Heart left ventricle (tissue), 16 donors: ENCODE results near the gene CCDC8. TPM values are rescaled to one million over a fixed set of nuclear protein-coding genes. Genes with fewer than 3 reads are reported as not detected.

ENCODE experiments used
- ATAC-seq, 4 donors: fragments of 200-7000 bp; cut with Tn5 transposase; one replicate each; pipeline ENCODE4 v1.9.1; 2020 to 2022; ENCODE audit warnings: moderate library complexity in 4 of 4, mild to moderate bottlenecking in 3 of 4, moderate number of reproducible peaks in 1 of 4
- DNase-seq, 5 donors: peaks; one replicate each; pipeline ENCODE4 v3.0.0-alpha.2; 2020
- H3K27ac ChIP-seq, 12 donors: fragments of 200-600 bp; sonication (generic) in 4 of 12; one replicate each; pipeline versions ENCODE4 v1.5.0 to v1.8.0; 2016 to 2022; ENCODE audit warnings: mild to moderate bottlenecking in 2 of 12
- H3K27me3 ChIP-seq, 9 donors: fragments of 200-600 bp; sonication (generic) in 2 of 9; one replicate each; pipeline versions ENCODE4 v1.5.1 to v1.8.0; 2016 to 2022; ENCODE audit warnings: mild to moderate bottlenecking in 3 of 9
- H3K36me3 ChIP-seq, 9 donors: fragments of 200-600 bp; sonication (generic) in 2 of 9; one replicate each; pipeline versions ENCODE4 v1.5.0 to v1.8.0; 2018 to 2022; ENCODE audit warnings: mild to moderate bottlenecking in 2 of 9
- H3K4me1 ChIP-seq, 12 donors: fragments of 200-600 bp; sonication (generic) in 4 of 12; one replicate each; pipeline versions ENCODE4 v1.5.0 to v1.8.0; 2016 to 2022; ENCODE audit warnings: mild to moderate bottlenecking in 3 of 12
- H3K4me3 ChIP-seq, 12 donors: fragments of 200-600 bp; sonication (generic) in 4 of 12; one replicate each; pipeline versions ENCODE4 v1.5.0 to v1.8.0; 2017 to 2022; ENCODE audit warnings: mild to moderate bottlenecking in 9 of 12, moderate library complexity in 4 of 12
- H3K9me3 ChIP-seq, 12 donors: fragments of 200-600 bp; sonication (generic) in 4 of 12; one replicate each; pipeline versions ENCODE4 v1.5.0 to v1.8.0; 2016 to 2022; ENCODE audit warnings: mild to moderate bottlenecking in 1 of 12
- CTCF ChIP-seq, 12 donors: fragments of 200-600 bp; sonication (generic) in 4 of 12; IDR thresholded peaks; one replicate each; pipeline versions ENCODE4 v1.5.0 to v1.8.0; 2018 to 2022; ENCODE audit warnings: antibody characterized with exemption in 12 of 12, mild to moderate bottlenecking in 5 of 12
- POLR2A ChIP-seq, 2 donors: fragments of 450-650 bp; IDR thresholded peaks; one replicate each; pipeline ENCODE4 v1.6.1; 2017; ENCODE audit warnings: antibody characterized with exemption in 2 of 2, mild to moderate bottlenecking in 2 of 2, moderate library complexity in 2 of 2
- WGBS, 4 donors: extraction: QIAGEN DNeasy Blood & Tissue Kit in 2 of 4; methylation state at CpG; one replicate each; pipeline versions ENCODE4 v1.1.5 to v1.1.7; 2013 to 2018; 5-methylcytosine and 5-hydroxymethylcytosine counted together
- intact Hi-C, 10 donors: fragments of 100-400 bp; cut with DNase I; formaldehyde crosslinking; loops; one replicate each; pipeline versions ENCODE4 v1.11.1 to v1.14.2; 2022
- long read RNA-seq, 3 donors: library from polyadenylated mRNA; unstranded; transcript quantifications; one replicate each; pipeline ENCODE4 v2.0.0, GENCODE V29; 2020 to 2021
- polyA plus RNA-seq, 2 donors: library from polyadenylated mRNA; stranded (reverse); fragments of 200-250 nt; gene quantifications; one replicate each; pipeline ENCODE4 v1.2.3, GENCODE V29; 2013
- total RNA-seq, 9 donors: library from RNA; depleted of rRNA in 2 of 9; stranded (reverse); fragments of >200 nt in 2 of 9; fragmentation: NEBNext Ultra II Directional in 3 of 9; extraction: Animal tissue kit (Norgen Biotek cat#: 25700) in 3 of 9; gene quantifications; one replicate each; pipeline versions ENCODE4 v1.1.0 to v1.2.4, GENCODE V29; 2016 to 2023
- donor health status: ischemic (EF 13 %, LVEDD 7.1; RV severe dilation, severe dysfunction).
- donor health status: healthy with polysubstance abuse.
- donor health status: DM: no; HTN: yes; CAD: no.
- donor health status: DM: no; HTN: no; CAD: no.
- donor health status: ischemic (EF 25% LVEDD 6.9; RV normal size, moderate dysfunction).
- donor health status: ischemic (EF 25% LVEDD 5.7; RV mildly dilated, moderate dysfunction).
- donor health status: healthy.
- donor health status: DM: yes; HTN: yes; CAD: no.
- donor health status: ischemic (EF 35%, LVEDD 5.7; RV mildly dilated, moderate dysfunction).
- donor health status: nonischemic (EF 11% LVEDD 7.7; RV severe dilation, severe dysfunction).
- donor health status: DM: yes; HTN: yes; CAD: no.
- donor health status: PGD.
- donor health status: ischemic (EF 29% LVEDD 5.4; RV normal size, mild dysfunction).
- donor health status: nonischemic (EF 23%, LVEDD 6.1; RV moderate dilation, normal function).

Gene CCDC8
- 10 to 100 TPM; 13.6 to 30.6 (median 24.7) TPM for total RNA-seq
- 10 to 100 TPM; 17.8 to 19.0 TPM for polyA plus RNA-seq
- long read RNA-seq, donor 1, transcript CCDC8-201 (1 exons, 3,186 nt) = major isoform, 124 of 125 reads
- long read RNA-seq, donor 1, partial matches to known transcripts = 0 of 125 reads
- long read RNA-seq, donor 1, other reads (novel, unspliced or antisense) = 1 of 125 reads
- long read RNA-seq, donor 2, transcript CCDC8-201 (1 exons, 3,186 nt) = major isoform, 195 of 197 reads
- long read RNA-seq, donor 2, partial matches to known transcripts = 0 of 197 reads
- long read RNA-seq, donor 2, other reads (novel, unspliced or antisense) = 2 of 197 reads
- long read RNA-seq, donor 3, transcript CCDC8-201 (1 exons, 3,186 nt) = major isoform, 78 of 78 reads
- long read RNA-seq, donor 3, partial matches to known transcripts = 0 of 78 reads
- long read RNA-seq, donor 3, other reads (novel, unspliced or antisense) = 0 of 78 reads

- Histone ChIP-seq H3K27ac (peak within 1 kb of the TSS; percentile 69 to 98 (median 90)), H3K27me3 (peaks cover 0 to 56% (median 6%) of the 10 kb centered on the region in 9 donors), H3K4me1 (peaks cover 0 to 46% (median 16%) of the 10 kb centered on the region in 12 donors), H3K36me3 (peaks cover 0 to 12% (median 0%) of the 10 kb centered on the region in 9 donors), H3K4me3 (peak within 1 kb of the TSS; percentile 50 to 76 (median 62)), H3K9me3 (no peaks in the 10 kb centered on the region)
- ATAC-seq (peak; percentile 93 to 96 (median 94)), DNase-seq (peak; percentile 90 to 95 (median 91))
- intact Hi-C loops = no loop called here
- WGBS, 4 donors = 3 to 11% (median 9%) methylated on average over 23 to 46 of the region's 46 CpGs
- TF ChIP-seq POLR2A (IDR thresholded peaks at IDR 0.05) (peak; percentile 79 to 92), CTCF (IDR thresholded peaks at IDR 0.05) (no peak)
Observed at GRCh38 chr19:46413262-46414031, at the start of gene CCDC8. TSS of gene CCDC8 (minus strand) at chr19:46413564. CDS start at chr19:46412810, 754 bp downstream.

- DNase-seq (no peak), ATAC-seq (no peak)
- Histone ChIP-seq H3K4me3 (no peak overlapping the region), H3K27ac (no peak overlapping the region), H3K9me3 (no peaks in the 10 kb centered on the region), H3K4me1 (no peaks in the 10 kb centered on the region), H3K27me3 (no peaks in the 10 kb centered on the region), H3K36me3 (no peaks in the 10 kb centered on the region)
- 82 to 98% (median 95%) methylated on average over 2 of the region's 2 CpGs for WGBS, 4 donors
- intact Hi-C loops = no loop called here
- TF ChIP-seq CTCF (IDR thresholded peaks at IDR 0.05) = no peak
- no peak for TF ChIP-seq POLR2A (IDR thresholded peaks at IDR 0.05)
Observed at GRCh38 chr19:46461537-46461936, 48.2 kb upstream of the CCDC8 start.

GRCh38 chr19:46460981-46461380 is 47.6 kb upstream of the CCDC8 start:
- no peak for ATAC-seq
- Histone ChIP-seq H3K27me3 (no peaks in the 10 kb centered on the region), H3K9me3 (no peaks in the 10 kb centered on the region), H3K36me3 (no peaks in the 10 kb centered on the region), H3K4me1 (no peaks in the 10 kb centered on the region), H3K27ac (no peak overlapping the region), H3K4me3 (no peak overlapping the region)
- 90 to 97% (median 93%) methylated on average over 1 of the region's 1 CpG for WGBS, 4 donors
- no peak for DNase-seq
- TF ChIP-seq CTCF (IDR thresholded peaks at IDR 0.05) = no peak
- TF ChIP-seq POLR2A (IDR thresholded peaks at IDR 0.05) = no peak
- intact Hi-C loops = no loop called here

- no peak for DNase-seq
- Histone ChIP-seq H3K27me3 (no peaks in the 10 kb centered on the region), H3K4me3 (no peak overlapping the region), H3K36me3 (no peaks in the 10 kb centered on the region), H3K9me3 (no peaks in the 10 kb centered on the region), H3K27ac (no peak overlapping the region), H3K4me1 (no peaks in the 10 kb centered on the region)
- TF ChIP-seq POLR2A (IDR thresholded peaks at IDR 0.05) = no peak
- 58 to 88% (median 71%) methylated on average over 2 of the region's 2 CpGs for WGBS, 4 donors
- no peak for ATAC-seq
- intact Hi-C loops = no loop called here
Observed at GRCh38 chr19:46460055-46460454, 46.7 kb upstream of the CCDC8 start.
